Omental fat pad (tissue), 4 donors: ENCODE results near the gene STING1. TPM values are rescaled to one million over a fixed set of nuclear protein-coding genes. Genes with fewer than 3 reads are reported as not detected.

Experiments
- ATAC-seq: fragments of 150-250 bp; one replicate; pipeline ENCODE4 v1.9.1; 2016; ENCODE audit warnings: mild to moderate bottlenecking, moderate library complexity; ENCODE audit not compliant: low FRiP score
- DNase-seq: peaks from one replicate; pipeline ENCODE4 v3.0.0-alpha.2; 2019; ENCODE audit warnings: low spot score
- CTCF ChIP-seq, 3 donors: fragments of 450-650 bp; IDR thresholded peaks; one replicate each; pipeline ENCODE4 v1.5.1; 2016 to 2017; ENCODE audit warnings: antibody characterized with exemption in 3 of 3, mild to moderate bottlenecking in 3 of 3, moderate library complexity in 2 of 3
- small RNA-seq: library from RNA; depleted of rRNA; stranded (forward); fragments of <200 nt; gene quantifications from one replicate; pipeline ENCODE3, GENCODE V24; 2016
- total RNA-seq, 4 donors: library from RNA; depleted of rRNA; stranded (reverse); fragments of >200 nt; gene quantifications; one replicate each; pipeline ENCODE4 v1.1.0, GENCODE V29; 2016

STING1 gene
- total RNA-seq, 4 donors from 2014 or later: 32.8 to 93.3 (median 48.7) TPM

- DNase-seq (no peak), ATAC-seq (no peak)
- TF ChIP-seq CTCF (IDR thresholded peaks at IDR 0.05): no peak
These were observed 52.5 kb downstream of the STING1 start for GRCh38 chr5:139430015-139430414.

- TF ChIP-seq CTCF (IDR thresholded peaks at IDR 0.05): no peak
- DNase-seq: no peak
- ATAC-seq: no peak
These were observed 56.2 kb downstream of the STING1 start for GRCh38 chr5:139426203-139426885.

Small RNA genes within 50 kb of the gene (small RNA-seq; reads per million reads assigned to genes)
- gene RNU5B-4P: not detected

Other genes with a start within 250 kb of the STING1 start
- 100 to 1,000 TPM; 155 to 222 (median 211) TPM for gene MATR3, start 189.0 kb downstream of the STING1 start, total RNA-seq
- 100 to 1,000 TPM in 2 of 4 donors, 10 to 100 TPM in 2; 73.1 to 113 (median 103) TPM for gene PAIP2, start 140.9 kb downstream of the STING1 start, total RNA-seq
- not detected for gene SLC23A1, start 99.5 kb downstream of the STING1 start, total RNA-seq
- 1 to 10 TPM; 1.1 to 7.0 (median 2.9) TPM for gene MZB1, start 92.8 kb downstream of the STING1 start, total RNA-seq
- gene PROB1, start 87.7 kb downstream of the STING1 start, total RNA-seq: 1 to 10 TPM in 2 of 4 donors, under 1 TPM in 2; 0.46 to 2.0 (median 1.2) TPM
- gene SPATA24, start 78.7 kb downstream of the STING1 start, total RNA-seq: 1 to 10 TPM; 1.8 to 3.3 (median 2.0) TPM
- 1 to 10 TPM; 6.1 to 7.4 (median 6.5) TPM for gene DNAJC18, start 43.2 kb downstream of the STING1 start, total RNA-seq
- 10 to 100 TPM; 17.9 to 57.4 (median 35.9) TPM for gene ECSCR, start 20.0 kb downstream of the STING1 start, total RNA-seq
- not detected for gene SMIM33, start 11.8 kb downstream of the STING1 start, total RNA-seq
- 10 to 100 TPM; 50.4 to 76.9 (median 70.4) TPM for gene UBE2D2, start 78.6 kb upstream of the STING1 start, total RNA-seq
- gene CXXC5, start 165.6 kb upstream of the STING1 start, total RNA-seq: 10 to 100 TPM; 14.9 to 27.3 (median 25.0) TPM